GM12878 (cell line): Measurements from ENCODE around the gene OR2S2.

Experiments
- EP300 ChIP-seq, 2 experiments: fragments of 150-350 bp in 1 of 2; IDR thresholded peaks; 2 replicates each; pipeline ENCODE4 v1.6.1; 2011 to 2012; ENCODE audit warnings: low read depth in 2 of 2, low read length in 2 of 2, borderline replicate concordance in 1 of 2, improper control_type of control experiment in 1 of 2, inconsistent platforms in 1 of 2; ENCODE audit not compliant: control insufficient read depth in 1 of 2
- NFXL1 ChIP-seq: fragments of 450-650 bp; IDR thresholded peaks from 2 replicates; pipeline ENCODE4 v1.6.1; 2017; ENCODE audit warnings: antibody characterized with exemption, mild to moderate bottlenecking, borderline replicate concordance
- POLR2AphosphoS5 ChIP-seq: IDR thresholded peaks from 2 replicates; pipeline ENCODE4 v1.6.1; 2011; ENCODE audit warnings: mild to moderate bottlenecking, low read length, inconsistent platforms
- RB1 ChIP-seq: fragments of 450-650 bp; formaldehyde crosslinking; IDR thresholded peaks from 2 replicates; pipeline ENCODE4 v1.6.1; 2017; ENCODE audit warnings: mild to moderate bottlenecking, borderline replicate concordance
- TCF3 ChIP-seq: IDR thresholded peaks from 2 replicates; pipeline ENCODE4 v1.6.1; 2012; ENCODE audit warnings: low read depth, mild to moderate bottlenecking, low read length, borderline replicate concordance; ENCODE audit not compliant: insufficient read depth
- TF ChIP-seq, protein P1 (sequence below), 3 experiments: IDR thresholded peaks in 2 of 3; conservative IDR thresholded peaks in 1 of 3; 2 replicates each; pipeline ENCODE4 v1.5.1; 2011; ENCODE audit warnings: low read depth in 3 of 3, low read length in 3 of 3, mild to moderate bottlenecking in 3 of 3, control low read depth in 2 of 3, moderate library complexity in 2 of 3, inconsistent platforms in 1 of 3, mixed read lengths in 1 of 3; ENCODE audit not compliant: control insufficient read depth in 2 of 3, insufficient read depth in 1 of 3; ENCODE audit errors: extremely low read depth in 1 of 3

DNA sequence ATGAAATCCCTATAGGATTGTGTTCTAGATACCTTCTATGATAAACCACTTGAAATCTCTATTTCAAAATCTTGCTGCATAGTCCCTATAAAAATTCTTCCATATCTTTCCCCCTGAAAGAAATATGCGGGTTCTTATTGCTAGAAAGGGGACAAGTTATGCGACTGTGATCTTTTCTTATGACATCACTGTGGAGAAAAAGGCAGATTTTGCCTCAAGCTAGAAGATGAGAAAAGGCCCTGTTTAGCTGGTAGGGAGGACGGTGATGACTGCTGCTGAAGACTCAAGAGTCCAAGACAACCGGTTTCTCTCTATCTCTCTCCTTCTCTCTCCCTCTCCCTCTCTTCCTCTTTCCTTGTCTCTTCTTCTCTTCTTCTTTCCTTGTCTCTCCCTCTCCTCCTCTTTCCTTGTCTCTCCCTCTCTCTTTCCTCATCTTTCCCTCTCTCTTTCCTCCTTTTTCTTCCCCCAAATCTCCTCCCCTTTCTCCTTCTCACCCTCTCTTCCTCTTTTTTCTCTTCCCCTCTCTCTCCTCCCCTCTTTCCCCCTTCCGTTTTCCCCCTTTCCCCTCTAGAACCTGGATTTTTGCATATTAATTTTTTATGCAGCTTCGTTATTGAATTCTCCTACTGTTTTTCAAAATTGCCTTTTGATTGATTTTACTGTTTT, 5.3 kb downstream of the OR2S2 start:
- no peak for TF ChIP-seq POLR2AphosphoS5
- TF ChIP-seq, protein P1, sequence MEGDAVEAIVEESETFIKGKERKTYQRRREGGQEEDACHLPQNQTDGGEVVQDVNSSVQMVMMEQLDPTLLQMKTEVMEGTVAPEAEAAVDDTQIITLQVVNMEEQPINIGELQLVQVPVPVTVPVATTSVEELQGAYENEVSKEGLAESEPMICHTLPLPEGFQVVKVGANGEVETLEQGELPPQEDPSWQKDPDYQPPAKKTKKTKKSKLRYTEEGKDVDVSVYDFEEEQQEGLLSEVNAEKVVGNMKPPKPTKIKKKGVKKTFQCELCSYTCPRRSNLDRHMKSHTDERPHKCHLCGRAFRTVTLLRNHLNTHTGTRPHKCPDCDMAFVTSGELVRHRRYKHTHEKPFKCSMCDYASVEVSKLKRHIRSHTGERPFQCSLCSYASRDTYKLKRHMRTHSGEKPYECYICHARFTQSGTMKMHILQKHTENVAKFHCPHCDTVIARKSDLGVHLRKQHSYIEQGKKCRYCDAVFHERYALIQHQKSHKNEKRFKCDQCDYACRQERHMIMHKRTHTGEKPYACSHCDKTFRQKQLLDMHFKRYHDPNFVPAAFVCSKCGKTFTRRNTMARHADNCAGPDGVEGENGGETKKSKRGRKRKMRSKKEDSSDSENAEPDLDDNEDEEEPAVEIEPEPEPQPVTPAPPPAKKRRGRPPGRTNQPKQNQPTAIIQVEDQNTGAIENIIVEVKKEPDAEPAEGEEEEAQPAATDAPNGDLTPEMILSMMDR (IDR thresholded peaks at IDR 0.05 in 2 of 3, conservative IDR thresholded peaks at IDR 0.05 in 1 of 3; ENCODE audit: control insufficient read depth in 2 of 3, extremely low read depth in 1 of 3, insufficient read depth in 1 of 3, low read depth in 3 of 3, low read length in 3 of 3): no peak
- no peak for TF ChIP-seq NFXL1
- TF ChIP-seq RB1: no peak
- TF ChIP-seq TCF3: no peak
- TF ChIP-seq EP300 (IDR thresholded peaks at IDR 0.05; ENCODE audit: borderline replicate concordance in 1 of 2, control insufficient read depth in 1 of 2, low read depth in 2 of 2, low read length in 2 of 2): no peak
